ENCODE measurements around the gene HBM.
"Not testable (repeated sequence)": the region's sequence is repeated elsewhere in the genome, so short reads cannot be mapped to it uniquely, and the experiment has no call there.

Gene HBM

GRCh38 chr16:168424-168823, 2.6 kb downstream of the HBM start (continued):
- no peak for TF ChIP-seq GLI4 (tag by site-specific recombination; IDR thresholded peaks at IDR 0.05)

GRCh38 chr16:169014-169413, 3.2 kb downstream of the HBM start:
- Histone ChIP-seq H3K4me3 (ENCODE audit: low read depth, low read length) (no peak overlapping the region), H3K4me1 (ENCODE audit: control insufficient read depth, insufficient read depth, low read length) (no peaks in the 10 kb centered on the region), H3K27ac (ENCODE audit: extremely low read depth, low read depth, low read length) (no peak overlapping the region), H3K36me3 (ENCODE audit: control insufficient read depth in 2 of 2, insufficient read depth in 1 of 2, low read length in 2 of 2) (no peaks in the 10 kb centered on the region), H3K9me3 (ENCODE audit: control insufficient read depth, insufficient read depth, low read depth, low read length) (no peaks in the 10 kb centered on the region)
- ChIA-PET CTCF (no interaction called here), POLR2A (interaction anchor here (0.6 kb wide), 1 partner anchor 14 kb away, joined by 5 read pairs; no protein-coding TSS in a partner anchor)
- peak; percentile 43 for TF ChIP-seq GLIS1 (tag by site-specific recombination; IDR thresholded peaks at IDR 0.05)
- no peak for TF ChIP-seq ZNF792 (tag by site-specific recombination; IDR thresholded peaks at IDR 0.05)

DNA sequence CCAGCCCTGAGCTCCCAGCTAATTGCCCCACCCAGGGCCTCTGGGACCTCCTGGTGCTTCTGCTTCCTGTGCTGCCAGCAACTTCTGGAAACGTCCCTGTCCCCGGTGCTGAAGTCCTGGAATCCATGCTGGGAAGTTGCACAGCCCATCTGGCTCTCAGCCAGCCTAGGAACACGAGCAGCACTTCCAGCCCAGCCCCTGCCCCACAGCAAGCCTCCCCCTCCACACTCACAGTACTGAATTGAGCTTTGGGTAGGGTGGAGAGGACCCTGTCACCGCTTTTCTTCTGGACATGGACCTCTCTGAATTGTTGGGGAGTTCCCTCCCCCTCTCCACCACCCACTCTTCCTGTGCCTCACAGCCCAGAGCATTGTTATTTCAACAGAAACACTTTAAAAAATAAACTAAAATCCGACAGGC, 4.3 kb downstream of the HBM start:
- H3K9me3 ChIP-seq (ENCODE audit: control insufficient read depth, insufficient read depth, low read depth, low read length); H3K4me3 ChIP-seq (ENCODE audit: low read depth, low read length); H3K36me3 ChIP-seq (ENCODE audit: control insufficient read depth in 2 of 2, insufficient read depth in 1 of 2, low read length in 2 of 2); H3K4me1 ChIP-seq (ENCODE audit: control insufficient read depth, insufficient read depth, low read length); H3K27ac ChIP-seq (ENCODE audit: extremely low read depth, low read depth, low read length): not testable (repeated sequence)
- POLR2A ChIA-PET: interaction anchor here (1.0 kb wide), 2 partner anchors 9 to 11 kb away, joined by 5 to 6 read pairs; no protein-coding TSS in a partner anchor
- CTCF ChIA-PET: interaction anchor here (1.5 kb wide), 1 partner anchor 52 kb away, joined by 4 read pairs; no protein-coding TSS in a partner anchor
- TF ChIP-seq OSR2 (tag by site-specific recombination; IDR thresholded peaks at IDR 0.05): peak; percentile 48
- peak; percentile 85 for TF ChIP-seq GLIS1 (tag by site-specific recombination; IDR thresholded peaks at IDR 0.05)
- TF ChIP-seq REST (tag by site-specific recombination; IDR thresholded peaks at IDR 0.05): peak; percentile 88

DNA sequence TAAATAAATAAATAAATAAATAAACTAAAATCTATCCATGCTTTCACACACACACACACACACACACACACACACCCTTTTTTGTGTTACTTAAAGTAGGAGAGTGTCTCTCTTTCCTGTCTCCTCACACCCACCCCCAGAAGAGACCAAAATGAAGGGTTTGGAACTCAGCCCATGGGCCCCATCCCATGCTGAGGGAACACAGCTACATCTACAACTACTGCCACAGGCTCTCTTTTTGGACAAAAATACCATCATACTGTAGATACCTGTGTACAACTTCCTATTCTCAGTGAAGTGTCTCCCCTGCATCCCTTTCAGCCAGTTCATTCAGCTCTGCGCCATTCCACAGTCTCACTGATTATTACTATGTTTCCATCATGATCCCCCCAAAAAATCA, 5.0 kb downstream of the HBM start:
- H3K4me3 ChIP-seq (ENCODE audit: low read depth, low read length): no peak overlapping the region
- H3K36me3 ChIP-seq (ENCODE audit: control insufficient read depth in 2 of 2, insufficient read depth in 1 of 2, low read length in 2 of 2): no peaks in the 10 kb centered on the region
- H3K9me3 ChIP-seq (ENCODE audit: control insufficient read depth, insufficient read depth, low read depth, low read length): no peaks in the 10 kb centered on the region
- ChIA-PET CTCF (interaction anchor here (0.6 to 1.5 kb wide), 2 partner anchors 53 to 60 kb away, joined by 4 to 5 read pairs; no protein-coding TSS in a partner anchor), POLR2A (interaction anchor here (1.0 kb wide), 2 partner anchors 9 to 12 kb away, joined by 5 to 6 read pairs; no protein-coding TSS in a partner anchor)
- H3K4me1 ChIP-seq (ENCODE audit: control insufficient read depth, insufficient read depth, low read length): 0 out of 2 replicates have a peak, but pooled peaks cover 2% of the 10 kb centered on the region
- no peak overlapping the region for H3K27ac ChIP-seq (ENCODE audit: extremely low read depth, low read depth, low read length)
- TF ChIP-seq ZNF19 (tag by site-specific recombination; IDR thresholded peaks at IDR 0.05; ENCODE audit: low read depth): no peak
- TF ChIP-seq, protein P1, sequence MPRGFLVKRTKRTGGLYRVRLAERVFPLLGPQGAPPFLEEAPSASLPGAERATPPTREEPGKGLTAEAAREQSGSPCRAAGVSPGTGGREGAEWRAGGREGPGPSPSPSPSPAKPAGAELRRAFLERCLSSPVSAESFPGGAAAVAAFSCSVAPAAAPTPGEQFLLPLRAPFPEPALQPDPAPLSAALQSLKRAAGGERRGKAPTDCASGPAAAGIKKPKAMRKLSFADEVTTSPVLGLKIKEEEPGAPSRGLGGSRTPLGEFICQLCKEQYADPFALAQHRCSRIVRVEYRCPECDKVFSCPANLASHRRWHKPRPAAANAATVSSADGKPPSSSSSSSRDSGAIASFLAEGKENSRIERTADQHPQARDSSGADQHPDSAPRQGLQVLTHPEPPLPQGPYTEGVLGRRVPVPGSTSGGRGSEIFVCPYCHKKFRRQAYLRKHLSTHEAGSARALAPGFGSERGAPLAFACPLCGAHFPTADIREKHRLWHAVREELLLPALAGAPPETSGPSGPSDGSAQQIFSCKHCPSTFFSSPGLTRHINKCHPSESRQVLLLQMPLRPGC (tag by site-specific recombination; IDR thresholded peaks at IDR 0.05): no peak
- no peak for TF ChIP-seq ZNF530 (tag by site-specific recombination; IDR thresholded peaks at IDR 0.05; ENCODE audit: low read depth)
- TF ChIP-seq, protein P2, sequence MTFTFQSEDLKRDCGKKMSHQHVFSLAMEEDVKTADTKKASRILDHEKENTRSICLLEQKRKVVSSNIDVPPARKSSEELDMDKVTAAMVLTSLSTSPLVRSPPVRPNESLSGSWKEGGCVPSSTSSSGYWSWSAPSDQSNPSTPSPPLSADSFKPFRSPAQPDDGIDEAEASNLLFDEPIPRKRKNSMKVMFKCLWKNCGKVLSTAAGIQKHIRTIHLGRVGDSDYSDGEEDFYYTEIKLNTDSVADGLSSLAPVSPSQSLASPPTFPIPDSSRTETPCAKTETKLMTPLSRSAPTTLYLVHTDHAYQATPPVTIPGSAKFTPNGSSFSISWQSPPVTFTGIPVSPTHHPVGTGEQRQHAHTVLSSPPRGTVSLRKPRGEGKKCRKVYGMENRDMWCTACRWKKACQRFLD (tag by site-specific recombination; IDR thresholded peaks at IDR 0.05): no peak
- TF ChIP-seq ZNF549 (tag by site-specific recombination; IDR thresholded peaks at IDR 0.05): no peak
- no peak for TF ChIP-seq ZSCAN18 (tag by site-specific recombination; IDR thresholded peaks at IDR 0.05)
- no peak for TF ChIP-seq ZNF513 (tag by site-specific recombination; IDR thresholded peaks at IDR 0.05)
- TF ChIP-seq, protein P3, sequence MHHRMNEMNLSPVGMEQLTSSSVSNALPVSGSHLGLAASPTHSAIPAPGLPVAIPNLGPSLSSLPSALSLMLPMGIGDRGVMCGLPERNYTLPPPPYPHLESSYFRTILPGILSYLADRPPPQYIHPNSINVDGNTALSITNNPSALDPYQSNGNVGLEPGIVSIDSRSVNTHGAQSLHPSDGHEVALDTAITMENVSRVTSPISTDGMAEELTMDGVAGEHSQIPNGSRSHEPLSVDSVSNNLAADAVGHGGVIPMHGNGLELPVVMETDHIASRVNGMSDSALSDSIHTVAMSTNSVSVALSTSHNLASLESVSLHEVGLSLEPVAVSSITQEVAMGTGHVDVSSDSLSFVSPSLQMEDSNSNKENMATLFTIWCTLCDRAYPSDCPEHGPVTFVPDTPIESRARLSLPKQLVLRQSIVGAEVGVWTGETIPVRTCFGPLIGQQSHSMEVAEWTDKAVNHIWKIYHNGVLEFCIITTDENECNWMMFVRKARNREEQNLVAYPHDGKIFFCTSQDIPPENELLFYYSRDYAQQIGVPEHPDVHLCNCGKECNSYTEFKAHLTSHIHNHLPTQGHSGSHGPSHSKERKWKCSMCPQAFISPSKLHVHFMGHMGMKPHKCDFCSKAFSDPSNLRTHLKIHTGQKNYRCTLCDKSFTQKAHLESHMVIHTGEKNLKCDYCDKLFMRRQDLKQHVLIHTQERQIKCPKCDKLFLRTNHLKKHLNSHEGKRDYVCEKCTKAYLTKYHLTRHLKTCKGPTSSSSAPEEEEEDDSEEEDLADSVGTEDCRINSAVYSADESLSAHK (tag by site-specific recombination; IDR thresholded peaks at IDR 0.05): no peak
- no peak for TF ChIP-seq ZNF660 (tag by site-specific recombination; IDR thresholded peaks at IDR 0.05)
- TF ChIP-seq ZNF701 (tag by site-specific recombination; IDR thresholded peaks at IDR 0.05): no peak
- TF ChIP-seq ZNF626 (tag by site-specific recombination; IDR thresholded peaks at IDR 0.05): no peak
- TF ChIP-seq ZNF24 (tag by site-specific recombination; IDR thresholded peaks at IDR 0.05): no peak

All from HEK293 (cell line).